SH-SY5Y (cell line): ENCODE measurements around the gene ZC3H12A.

Source experiments
- GATA2 ChIP-seq: IDR thresholded peaks from 2 replicates; pipeline ENCODE4 v1.6.1; 2011; ENCODE audit warnings: mild to moderate bottlenecking, low read depth, low read length
- GATA3 ChIP-seq: IDR thresholded peaks from 2 replicates; pipeline ENCODE4 v1.6.1; 2011; ENCODE audit warnings: low read depth, mild to moderate bottlenecking, low read length, moderate library complexity

The ZC3H12A gene

DNA sequence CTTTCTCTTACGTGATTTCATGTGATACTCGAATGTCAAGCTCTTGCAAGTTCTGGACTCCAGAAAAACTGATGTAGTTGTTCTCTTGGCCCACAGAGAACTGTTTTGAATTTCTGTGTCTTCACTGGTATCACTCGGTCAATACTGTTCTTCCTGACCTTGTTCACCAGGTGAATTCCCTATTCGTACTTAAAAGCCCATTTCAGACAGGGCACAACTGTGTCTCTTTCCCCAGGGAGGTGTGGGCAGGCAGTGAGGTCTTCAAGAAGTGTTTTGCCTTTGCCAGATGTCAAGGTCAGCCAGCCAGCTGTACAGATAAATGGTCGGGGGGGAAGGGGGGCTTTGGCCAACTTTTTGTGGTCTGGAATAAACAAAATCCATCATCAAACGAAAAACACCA lies 27.5 kb upstream of the ZC3H12A start:
- TF ChIP-seq GATA2 (no peak), GATA3 (no peak)

DNA sequence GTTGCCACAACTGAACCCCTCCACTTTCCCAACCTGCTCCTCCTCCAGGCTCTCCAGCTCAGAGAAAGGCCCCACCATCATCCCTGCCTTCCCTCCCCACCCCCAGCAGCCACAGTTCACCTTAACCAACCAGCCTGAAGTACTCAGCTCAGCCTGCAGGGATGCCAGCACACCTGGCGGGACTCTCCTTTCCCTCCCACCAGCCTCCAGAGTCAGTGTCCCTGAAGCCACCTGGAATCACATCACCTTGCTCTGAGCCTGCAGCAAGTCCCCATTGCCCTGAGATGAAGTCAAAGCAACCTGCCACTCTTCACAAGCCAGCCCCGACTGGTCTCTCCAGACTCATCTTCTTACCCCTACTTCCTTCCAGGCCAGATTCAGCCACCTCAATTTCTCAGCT lies 26.2 kb upstream of the ZC3H12A start:
- TF ChIP-seq GATA2 = no peak
- TF ChIP-seq GATA3 = no peak

DNA sequence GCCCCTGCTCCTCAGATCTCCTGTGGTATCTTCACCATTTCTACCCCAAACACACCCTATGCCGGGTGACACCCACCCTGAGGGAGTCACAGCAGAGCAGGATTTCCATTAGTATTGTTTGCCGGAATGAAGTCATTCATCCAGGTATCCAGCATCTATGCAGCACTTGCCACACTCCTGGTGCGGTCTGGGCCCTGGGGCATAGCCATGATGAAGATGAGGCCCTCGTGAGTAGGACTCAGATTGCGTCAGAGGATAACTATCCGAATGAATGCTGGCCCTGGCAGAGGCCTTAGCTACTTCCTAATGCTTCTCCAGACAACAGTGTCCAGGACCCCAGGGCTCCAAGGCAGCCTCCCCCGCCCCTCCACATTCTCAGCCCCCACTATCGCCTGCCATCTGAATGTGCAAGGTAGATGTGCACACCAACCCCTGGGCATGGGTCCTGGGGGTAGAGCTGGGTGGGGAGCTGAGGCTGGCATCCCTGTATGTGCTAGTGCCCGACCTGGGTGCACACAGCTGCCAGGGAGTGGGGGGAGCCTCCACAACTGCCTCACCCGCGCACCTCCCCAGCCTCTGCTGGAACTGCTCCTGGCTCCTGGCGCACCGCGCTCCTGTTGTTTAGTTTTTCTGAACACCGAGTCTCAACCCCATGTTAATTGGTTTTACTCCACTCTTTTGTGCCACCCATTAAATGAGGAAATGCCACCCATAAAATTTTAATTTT lies 25.5 kb upstream of the ZC3H12A start:
- no peak for TF ChIP-seq GATA2
- TF ChIP-seq GATA3 = no peak

DNA sequence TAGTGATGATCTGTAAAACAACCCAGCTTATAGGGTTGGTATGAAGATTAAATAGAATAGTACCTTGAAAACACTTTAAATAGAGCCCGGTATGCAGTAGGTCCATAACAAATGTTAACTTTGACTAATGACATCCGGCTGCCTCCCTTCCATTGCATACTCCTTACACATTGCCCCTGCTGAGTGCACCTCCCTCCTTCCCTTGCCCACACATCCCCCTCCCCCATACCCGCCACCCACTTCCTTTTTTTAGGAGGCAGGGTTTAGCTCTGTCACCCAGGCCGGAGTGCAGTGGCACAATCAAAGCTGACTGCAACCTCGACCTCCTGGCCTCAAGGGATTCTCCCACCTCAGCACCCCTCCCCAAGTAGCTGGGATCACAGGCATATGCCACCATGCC lies 24.4 kb upstream of the ZC3H12A start:
- TF ChIP-seq GATA2 (no peak), GATA3 (no peak)

DNA sequence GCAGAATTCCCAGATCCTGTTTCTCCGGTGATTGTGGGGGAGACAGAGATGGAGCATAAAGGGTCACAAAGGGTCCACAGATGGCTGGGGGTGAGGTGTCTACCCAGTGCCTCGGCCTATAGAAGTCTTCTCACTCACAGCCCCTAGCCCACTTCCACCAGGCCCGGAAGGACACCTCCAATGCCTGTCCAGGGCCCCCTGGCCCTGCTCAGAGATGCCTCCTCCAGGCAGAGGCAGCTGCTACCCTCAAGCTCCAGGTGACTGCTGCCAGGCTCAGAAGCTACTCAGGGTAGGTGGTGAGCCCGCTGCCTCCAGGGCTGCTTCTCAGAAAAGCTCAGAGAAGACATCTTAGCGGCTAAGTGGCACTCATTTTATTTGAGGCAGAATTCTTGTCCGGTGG lies 22.0 kb upstream of the ZC3H12A start:
- TF ChIP-seq GATA3 = no peak
- TF ChIP-seq GATA2 = no peak

DNA sequence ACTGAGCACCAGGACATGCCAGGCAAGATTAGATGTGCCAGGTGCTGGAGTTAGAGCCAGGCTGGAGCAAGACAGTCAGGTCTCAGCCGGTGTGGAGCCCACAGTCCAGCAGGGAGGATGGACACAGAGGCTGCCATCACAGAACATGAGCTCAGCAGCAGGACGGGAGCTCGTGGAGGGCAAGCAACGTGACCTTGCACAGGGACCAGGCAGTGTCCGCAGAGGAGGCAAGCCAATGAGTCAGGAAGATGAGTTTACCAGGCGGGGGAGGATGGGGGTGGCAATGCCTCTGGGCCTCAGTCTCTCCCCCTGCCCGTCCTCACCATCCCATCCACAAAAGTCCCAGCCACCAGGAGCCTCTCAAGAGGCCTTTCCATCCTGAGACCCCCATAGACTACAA lies 20.7 kb upstream of the ZC3H12A start:
- TF ChIP-seq GATA2 = no peak
- no peak for TF ChIP-seq GATA3

DNA sequence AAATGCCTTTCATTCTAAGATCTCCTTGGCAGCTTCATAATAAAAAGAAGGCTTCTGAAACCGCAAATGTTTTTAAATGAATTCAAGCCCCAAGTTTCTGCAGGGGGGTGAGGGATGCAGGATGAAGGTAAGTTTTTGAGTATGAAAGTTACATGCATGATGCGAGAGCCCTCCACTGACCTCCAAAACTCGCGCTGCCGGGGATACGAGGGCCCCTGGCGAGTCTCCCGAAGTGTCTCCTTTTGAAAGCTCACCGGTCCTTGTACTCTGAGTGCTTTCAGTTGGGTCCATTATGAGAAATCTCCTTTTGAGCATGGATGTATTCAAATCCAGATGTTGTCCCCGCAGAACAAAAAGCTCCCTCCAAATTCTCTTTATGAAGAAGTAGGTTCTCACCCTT lies 18.9 kb upstream of the ZC3H12A start:
- TF ChIP-seq GATA2 = no peak
- no peak for TF ChIP-seq GATA3

DNA sequence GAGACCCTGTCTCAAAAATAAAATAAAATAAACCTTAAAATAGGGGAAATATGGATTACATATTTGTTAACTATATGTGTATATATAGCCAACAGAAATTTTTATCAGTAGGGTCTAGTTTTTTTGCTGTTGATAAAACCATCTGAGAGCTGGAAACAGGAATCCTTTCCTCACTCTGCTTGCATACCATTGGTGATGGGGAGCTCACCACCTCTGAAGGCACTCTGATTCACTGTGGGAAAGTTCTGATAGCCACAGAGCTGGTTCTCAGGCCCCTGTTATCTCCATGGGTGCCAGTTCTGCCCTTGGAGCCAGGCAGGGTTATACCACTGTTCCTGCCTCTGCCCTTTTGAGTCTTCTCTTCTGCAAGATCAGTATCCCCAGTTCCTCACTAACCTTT lies 17.8 kb upstream of the ZC3H12A start:
- TF ChIP-seq GATA2 (no peak), GATA3 (no peak)

DNA sequence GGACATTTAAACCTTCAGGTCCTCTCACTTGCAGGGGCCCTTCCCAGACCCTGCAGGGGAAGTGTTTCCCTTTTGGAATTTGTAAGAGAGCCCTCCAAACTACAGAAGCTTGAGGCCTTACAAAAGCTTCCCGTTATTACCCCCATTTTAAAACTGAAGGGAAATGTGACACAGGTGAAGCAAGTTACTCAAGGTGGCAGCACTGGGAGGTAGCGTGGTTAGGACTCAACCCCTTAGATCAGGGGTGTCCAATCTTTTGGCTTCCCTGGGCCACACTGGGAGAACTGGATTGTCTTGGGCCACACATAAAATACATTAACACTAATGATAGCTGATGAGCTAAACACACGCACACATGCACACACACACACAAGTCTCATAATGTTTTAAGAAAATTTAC lies 15.8 kb upstream of the ZC3H12A start:
- TF ChIP-seq GATA2 (no peak), GATA3 (no peak)

DNA sequence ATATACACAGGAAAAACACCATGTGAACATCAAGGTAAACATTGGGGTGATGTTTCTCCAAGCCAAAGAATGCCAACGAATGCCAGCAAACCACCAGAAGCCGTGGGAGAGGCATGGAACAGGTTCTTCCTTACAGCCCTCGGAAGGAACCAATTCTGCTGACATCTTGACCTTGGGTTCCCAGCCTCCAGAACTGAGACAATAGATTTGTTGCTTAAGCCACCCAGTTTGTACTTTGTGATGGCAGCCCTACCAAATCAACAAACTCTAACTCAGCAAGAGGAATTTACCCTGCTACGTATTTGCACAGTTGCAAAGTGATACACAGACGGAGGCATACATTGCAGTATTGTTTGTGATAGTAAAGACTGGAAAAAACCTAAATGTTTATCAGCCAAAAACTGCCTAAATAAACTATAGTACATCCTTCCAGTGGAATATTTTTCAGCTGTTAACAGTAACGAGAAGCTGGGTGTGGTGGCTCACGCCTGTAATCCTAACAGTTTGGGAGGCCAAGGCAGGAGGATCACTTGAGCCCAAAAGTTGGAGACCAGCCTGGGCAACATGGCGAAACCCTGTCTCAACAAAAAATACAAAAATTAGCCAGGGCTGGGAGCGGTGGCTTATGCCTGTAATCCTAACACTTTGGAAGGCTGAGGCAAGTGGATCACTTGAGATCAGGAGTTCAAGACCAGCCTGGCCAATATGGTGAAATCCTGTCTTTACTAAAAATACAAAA lies 12.5 kb upstream of the ZC3H12A start:
- TF ChIP-seq GATA2 = no peak
- TF ChIP-seq GATA3 = no peak

DNA sequence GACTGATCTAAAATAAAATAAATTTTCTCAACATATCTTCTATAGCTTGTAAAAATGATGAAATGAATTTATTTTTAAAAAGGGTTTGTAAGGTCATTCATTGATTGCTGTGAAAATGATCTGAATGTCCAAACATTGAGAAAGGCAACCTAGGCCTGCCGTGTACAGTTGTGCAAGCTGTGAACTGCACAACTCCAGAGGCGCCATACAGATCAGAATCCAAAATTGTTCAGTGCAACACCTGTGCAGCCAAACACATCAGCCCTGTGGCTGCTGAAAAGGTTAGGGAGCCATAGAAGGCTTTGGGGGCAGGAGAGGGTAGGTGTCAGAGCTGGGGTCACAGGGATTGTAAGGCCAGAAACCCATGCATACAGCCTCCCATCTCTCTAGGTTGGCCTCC lies 9.9 kb upstream of the ZC3H12A start:
- TF ChIP-seq GATA3 (no peak), GATA2 (no peak)

DNA sequence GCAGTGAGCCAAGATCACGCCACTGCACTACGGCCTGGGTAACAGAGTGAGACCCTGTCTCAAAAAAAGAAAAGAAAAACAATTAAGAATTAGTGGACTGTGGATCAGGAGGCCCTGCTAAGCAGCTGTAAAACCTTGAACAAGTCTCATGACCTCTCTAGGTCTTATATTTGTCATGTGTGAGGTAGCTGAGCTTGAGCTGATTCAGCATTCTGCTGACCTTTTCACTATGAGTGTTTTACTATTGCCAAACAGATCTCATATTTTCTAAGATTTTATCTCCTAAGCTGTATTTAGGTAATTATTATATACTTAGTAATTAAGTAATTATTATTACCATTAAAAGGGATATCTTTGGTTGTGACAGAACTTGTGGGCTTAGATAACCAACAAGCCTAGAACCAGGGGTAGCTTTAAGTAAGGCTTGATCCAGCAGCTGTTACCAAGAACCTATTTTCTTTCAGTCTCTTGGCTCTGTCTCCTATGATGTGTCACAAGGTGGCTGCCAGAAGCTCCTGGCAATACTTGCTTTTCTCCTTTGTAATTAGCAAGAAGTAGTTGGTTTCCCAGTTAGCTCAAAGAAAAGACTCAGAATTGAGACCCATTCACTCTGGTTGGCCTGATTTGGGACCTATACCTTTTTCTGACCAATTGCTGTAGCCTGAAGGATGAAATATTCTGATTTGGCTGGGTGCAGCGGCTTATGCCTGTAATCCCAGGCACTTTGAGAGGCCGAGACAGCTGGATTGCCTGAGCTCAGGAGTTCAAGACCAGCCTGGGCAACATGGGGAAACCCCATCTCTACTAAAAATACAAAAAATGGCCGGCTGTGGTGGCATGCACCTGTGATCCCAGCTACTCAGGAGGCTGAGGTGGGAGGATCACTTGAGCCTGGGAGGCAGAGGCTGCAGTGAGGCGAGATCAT lies 8.5 kb upstream of the ZC3H12A start:
- TF ChIP-seq GATA2 (no peak), GATA3 (no peak)

DNA sequence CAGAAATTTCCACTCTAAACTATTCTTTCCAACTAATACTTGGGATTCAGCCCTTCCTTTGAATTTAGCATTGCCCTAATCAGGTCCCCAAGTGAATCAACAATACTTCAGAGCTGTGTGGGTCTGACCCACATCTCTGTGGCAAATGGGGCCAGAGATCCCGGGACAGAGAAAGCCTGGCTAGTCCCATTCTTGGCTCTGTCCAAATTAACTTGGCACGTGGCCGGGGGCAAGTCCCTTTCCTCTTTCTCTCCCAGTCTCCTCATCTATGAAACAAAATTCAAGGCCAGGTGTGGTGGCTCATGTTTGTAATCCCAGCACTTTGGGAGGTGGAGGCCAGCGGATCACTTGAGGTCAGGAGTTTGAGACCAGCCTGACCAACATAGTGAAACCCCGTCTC lies 6.3 kb upstream of the ZC3H12A start:
- no peak for TF ChIP-seq GATA3
- TF ChIP-seq GATA2 = no peak

DNA sequence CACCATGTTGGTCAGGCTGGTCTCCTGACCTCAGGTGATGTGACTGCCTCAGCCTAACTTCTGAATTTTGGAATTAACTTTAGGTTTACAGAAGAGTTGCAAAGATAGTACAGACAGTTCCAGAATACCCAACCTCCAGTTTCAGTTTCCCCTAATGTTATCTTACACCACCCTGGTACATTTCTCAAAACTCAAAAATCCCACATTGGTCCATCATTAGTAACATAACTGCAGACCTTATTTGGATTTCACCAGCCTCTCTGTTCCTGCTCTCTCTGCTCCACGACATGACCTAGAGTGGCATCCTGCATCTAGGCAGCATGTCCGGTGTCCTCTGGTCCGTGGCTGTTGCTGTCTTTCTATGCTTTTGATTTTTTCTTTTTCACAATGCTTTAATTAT lies 5.0 kb upstream of the ZC3H12A start:
- no peak for TF ChIP-seq GATA3
- no peak for TF ChIP-seq GATA2
